DND-41 (cell line): ENCODE data around the gene ATP6V0B.

Experiments
- ATAC-seq: fragments of 200-7000 bp; cut with Tn5 transposase; 3 replicates; pipeline ENCODE4 v1.9.1; 2021; ENCODE audit warnings: low read depth; ENCODE audit not compliant: insufficient read depth
- DNase-seq: peaks from one replicate; pipeline ENCODE4 v3.0.0-alpha.2; 2020
- H2AFZ ChIP-seq: 2 replicates; pipeline ENCODE4 v1.6.0; 2012; ENCODE audit warnings: low read depth, low read length
- H3K27ac ChIP-seq: 2 replicates; pipeline ENCODE4 v1.5.1; 2012; ENCODE audit warnings: low read length, inconsistent platforms
- H3K27me3 ChIP-seq: fragments of 200-600 bp; sonication (generic); 2 replicates; pipeline ENCODE4 v1.6.0; 2012; ENCODE audit warnings: low read length, mild to moderate bottlenecking, inconsistent platforms; ENCODE audit not compliant: insufficient read depth, poor library complexity
- H3K36me3 ChIP-seq: 2 replicates; pipeline ENCODE4 v1.5.1; 2012; ENCODE audit warnings: low read length, inconsistent platforms; ENCODE audit not compliant: insufficient read depth
- H3K4me1 ChIP-seq: 2 replicates; pipeline ENCODE4 v1.5.1; 2012; ENCODE audit warnings: mild to moderate bottlenecking, low read length; ENCODE audit not compliant: insufficient read depth
- H3K4me2 ChIP-seq: 2 replicates; pipeline ENCODE4 v1.6.0; 2012; ENCODE audit warnings: mild to moderate bottlenecking, moderate library complexity, low read length, inconsistent platforms; ENCODE audit not compliant: insufficient read depth
- H3K4me3 ChIP-seq, 2 experiments: fragments of 200-600 bp in 1 of 2; shearing (Covaris generic) in 1 of 2; 2 replicates each; pipeline ENCODE4 v1.5.1; 2012 to 2016; ENCODE audit warnings: inconsistent platforms in 2 of 2, low read length in 2 of 2, mild to moderate bottlenecking in 2 of 2, low read depth in 1 of 2, moderate library complexity in 1 of 2
- H3K79me2 ChIP-seq: 2 replicates; pipeline ENCODE4 v1.6.0; 2012; ENCODE audit warnings: low read length, inconsistent platforms; ENCODE audit not compliant: insufficient read depth
- H3K9ac ChIP-seq: 2 replicates; pipeline ENCODE4 v1.6.0; 2012; ENCODE audit warnings: low read depth, mild to moderate bottlenecking, inconsistent platforms, low read length, moderate library complexity
- H3K9me3 ChIP-seq: 2 replicates; pipeline ENCODE4 v1.5.1; 2012; ENCODE audit warnings: low read length, moderate library complexity, mild to moderate bottlenecking, inconsistent platforms; ENCODE audit not compliant: insufficient read depth, severe bottlenecking
- H4K20me1 ChIP-seq: 2 replicates; pipeline ENCODE4 v1.6.0; 2012; ENCODE audit warnings: low read length; ENCODE audit not compliant: insufficient read depth
- EZH2 ChIP-seq: IDR thresholded peaks from 3 replicates; pipeline ENCODE4 v1.6.1; 2012; ENCODE audit warnings: borderline replicate concordance, low read depth, mild to moderate bottlenecking, moderate library complexity, low read length, inconsistent platforms; ENCODE audit not compliant: severe bottlenecking
- TF ChIP-seq, protein P1 (sequence below): IDR thresholded peaks from 2 replicates; pipeline ENCODE4 v1.5.1; 2012; ENCODE audit warnings: borderline replicate concordance, low read length, moderate library complexity, mild to moderate bottlenecking; ENCODE audit not compliant: poor library complexity, severe bottlenecking; ENCODE audit errors: extremely low read depth

Gene ATP6V0B

DNA sequence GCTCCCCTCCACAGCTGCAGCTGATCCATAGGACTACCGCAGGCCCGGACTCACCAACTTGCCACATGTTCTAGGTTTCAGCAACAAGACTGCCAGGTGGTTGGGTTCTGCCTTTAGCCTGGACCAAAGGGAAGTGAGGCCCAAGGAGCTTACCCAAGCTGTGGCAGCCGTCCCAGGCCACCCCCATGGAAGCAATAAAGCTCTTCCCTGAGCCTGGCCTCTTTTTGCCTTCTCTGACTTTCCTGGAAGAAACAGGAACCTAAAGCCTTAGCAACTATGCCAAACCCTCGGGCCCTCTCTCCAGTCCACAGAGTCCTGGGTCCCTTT lies 43.8 kb upstream of the ATP6V0B start:
- Histone ChIP-seq H4K20me1 (no peaks in the 10 kb centered on the region), H3K79me2 (no peaks in the 10 kb centered on the region), H2AFZ (no peak overlapping the region), H3K27me3 (no peaks in the 10 kb centered on the region), H3K36me3 (peaks cover 7% of the 10 kb centered on the region), H3K9ac (no peak overlapping the region), H3K27ac (no peak overlapping the region), H3K4me3 (no peak overlapping the region), H3K9me3 (no peaks in the 10 kb centered on the region), H3K4me1 (no peaks in the 10 kb centered on the region), H3K4me2 (no peak overlapping the region)
- ATAC-seq = no peak
- no peak for DNase-seq
- TF ChIP-seq, protein P1, sequence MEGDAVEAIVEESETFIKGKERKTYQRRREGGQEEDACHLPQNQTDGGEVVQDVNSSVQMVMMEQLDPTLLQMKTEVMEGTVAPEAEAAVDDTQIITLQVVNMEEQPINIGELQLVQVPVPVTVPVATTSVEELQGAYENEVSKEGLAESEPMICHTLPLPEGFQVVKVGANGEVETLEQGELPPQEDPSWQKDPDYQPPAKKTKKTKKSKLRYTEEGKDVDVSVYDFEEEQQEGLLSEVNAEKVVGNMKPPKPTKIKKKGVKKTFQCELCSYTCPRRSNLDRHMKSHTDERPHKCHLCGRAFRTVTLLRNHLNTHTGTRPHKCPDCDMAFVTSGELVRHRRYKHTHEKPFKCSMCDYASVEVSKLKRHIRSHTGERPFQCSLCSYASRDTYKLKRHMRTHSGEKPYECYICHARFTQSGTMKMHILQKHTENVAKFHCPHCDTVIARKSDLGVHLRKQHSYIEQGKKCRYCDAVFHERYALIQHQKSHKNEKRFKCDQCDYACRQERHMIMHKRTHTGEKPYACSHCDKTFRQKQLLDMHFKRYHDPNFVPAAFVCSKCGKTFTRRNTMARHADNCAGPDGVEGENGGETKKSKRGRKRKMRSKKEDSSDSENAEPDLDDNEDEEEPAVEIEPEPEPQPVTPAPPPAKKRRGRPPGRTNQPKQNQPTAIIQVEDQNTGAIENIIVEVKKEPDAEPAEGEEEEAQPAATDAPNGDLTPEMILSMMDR = no peak
- no peak for TF ChIP-seq EZH2

- no peak overlapping the region for H3K27ac ChIP-seq
- H3K4me2 ChIP-seq = no peak overlapping the region
- no peak overlapping the region for H3K4me3 ChIP-seq
- DNase-seq = no peak
- H4K20me1 ChIP-seq = no peaks in the 10 kb centered on the region
- TF ChIP-seq, protein P1 = no peak
- TF ChIP-seq EZH2 = no peak
- no peaks in the 10 kb centered on the region for H3K79me2 ChIP-seq
- no peaks in the 10 kb centered on the region for H3K27me3 ChIP-seq
- H3K9ac ChIP-seq = no peak overlapping the region
- no peak overlapping the region for H2AFZ ChIP-seq
- ATAC-seq = no peak
- H3K9me3 ChIP-seq = no peaks in the 10 kb centered on the region
- no peaks in the 10 kb centered on the region for H3K4me1 ChIP-seq
- peaks cover 7% of the 10 kb centered on the region for H3K36me3 ChIP-seq
These were observed 42.8 kb upstream of the ATP6V0B start for GRCh38 chr1:43931711-43932660.

- ATAC-seq = no peak
- no peak overlapping the region for H3K4me2 ChIP-seq
- H3K27me3 ChIP-seq = no peaks in the 10 kb centered on the region
- no peak overlapping the region for H3K9ac ChIP-seq
- H3K4me3 ChIP-seq = no peak overlapping the region
- H3K27ac ChIP-seq = no peak overlapping the region
- no peak overlapping the region for H2AFZ ChIP-seq
- TF ChIP-seq, protein P1 = no peak
- TF ChIP-seq EZH2 = no peak
- no peaks in the 10 kb centered on the region for H3K4me1 ChIP-seq
- H3K9me3 ChIP-seq = no peaks in the 10 kb centered on the region
- H4K20me1 ChIP-seq = no peaks in the 10 kb centered on the region
- H3K36me3 ChIP-seq = peaks cover 7% of the 10 kb centered on the region
- DNase-seq = no peak
- no peaks in the 10 kb centered on the region for H3K79me2 ChIP-seq
These were observed 41.9 kb upstream of the ATP6V0B start for GRCh38 chr1:43932786-43933385.
